ENCODE measurements around the gene MACF1.

MACF1 gene

GRCh38 chr1:39394598-39394997, 190.1 kb downstream of the MACF1 start:
- DNase-seq (ENCODE audit: low read depth): no peak
- no peak overlapping the region for H3K4me3 ChIP-seq (ENCODE audit: low read depth, low read length)
- no peak for TF ChIP-seq CTCF (IDR thresholded peaks at IDR 0.05; ENCODE audit: low read depth, low read length)
- TF ChIP-seq POLR2A (IDR thresholded peaks at IDR 0.05; ENCODE audit: extremely low read depth, insufficient read length): no peak
- TF ChIP-seq MYC (IDR thresholded peaks at IDR 0.05; ENCODE audit: low read depth, low read length): no peak
- TF ChIP-seq MAX (IDR thresholded peaks at IDR 0.05; ENCODE audit: low read depth, low read length): no peak

GRCh38 chr1:39395357-39395831, 190.9 kb downstream of the MACF1 start:
- H3K4me3 ChIP-seq (ENCODE audit: low read depth, low read length): no peak overlapping the region
- TF ChIP-seq MYC (IDR thresholded peaks at IDR 0.05; ENCODE audit: low read depth, low read length): no peak
- no peak for TF ChIP-seq CTCF (IDR thresholded peaks at IDR 0.05; ENCODE audit: low read depth, low read length)
- DNase-seq (ENCODE audit: low read depth): peak; percentile 30

GRCh38 chr1:39396671-39397070, 192.2 kb downstream of the MACF1 start:
- H3K4me3 ChIP-seq (ENCODE audit: low read depth, low read length): no peak overlapping the region
- no peak for TF ChIP-seq CTCF (IDR thresholded peaks at IDR 0.05; ENCODE audit: low read depth, low read length)
- no peak for TF ChIP-seq POLR2A (IDR thresholded peaks at IDR 0.05; ENCODE audit: extremely low read depth, insufficient read length)
- no peak for TF ChIP-seq MYC (IDR thresholded peaks at IDR 0.05; ENCODE audit: low read depth, low read length)
- no peak for TF ChIP-seq MAX (IDR thresholded peaks at IDR 0.05; ENCODE audit: low read depth, low read length)
- no peak for DNase-seq (ENCODE audit: low read depth)

GRCh38 chr1:39397487-39397886, 193.0 kb downstream of the MACF1 start:
- H3K4me3 ChIP-seq (ENCODE audit: low read depth, low read length): no peak overlapping the region
- TF ChIP-seq MAX (IDR thresholded peaks at IDR 0.05; ENCODE audit: low read depth, low read length): no peak
- TF ChIP-seq MYC (IDR thresholded peaks at IDR 0.05; ENCODE audit: low read depth, low read length): no peak
- TF ChIP-seq CTCF (IDR thresholded peaks at IDR 0.05; ENCODE audit: low read depth, low read length): no peak
- TF ChIP-seq POLR2A (IDR thresholded peaks at IDR 0.05; ENCODE audit: extremely low read depth, insufficient read length): no peak
- no peak for DNase-seq (ENCODE audit: low read depth)

GRCh38 chr1:39398278-39399021, 194.0 kb downstream of the MACF1 start:
- no peak overlapping the region for H3K4me3 ChIP-seq (ENCODE audit: low read depth, low read length)
- peak; percentile 35 for TF ChIP-seq MAX (IDR thresholded peaks at IDR 0.05; ENCODE audit: low read depth, low read length)
- TF ChIP-seq MYC (IDR thresholded peaks at IDR 0.05; ENCODE audit: low read depth, low read length): no peak; the same call in 1 of the 2 replicates
- DNase-seq (ENCODE audit: low read depth): peak; percentile 87

GRCh38 chr1:39401106-39401505, 196.6 kb downstream of the MACF1 start:
- TF ChIP-seq MYC (IDR thresholded peaks at IDR 0.05; ENCODE audit: low read depth, low read length) (no peak), MAX (IDR thresholded peaks at IDR 0.05; ENCODE audit: low read depth, low read length) (no peak), POLR2A (IDR thresholded peaks at IDR 0.05; ENCODE audit: extremely low read depth, insufficient read length) (no peak)
- no peak for DNase-seq (ENCODE audit: low read depth)
- no peak overlapping the region for H3K4me3 ChIP-seq (ENCODE audit: low read depth, low read length)

Data from NB4 (cell line).